Brain microvascular endothelial cell (primary cell): ENCODE data around the gene PHIP.

Experiments
- DNase-seq: peaks from one replicate; pipeline ENCODE4 v3.0.0-alpha.2; 2020
- H3K27ac ChIP-seq: fragments of 250-450 bp; sonication (Bioruptor Pico); 2 replicates; pipeline ENCODE4 v1.5.1; 2020; ENCODE audit warnings: mild to moderate bottlenecking, moderate library complexity
- H3K27me3 ChIP-seq: fragments of 250-450 bp; sonication (Bioruptor Pico); replicated peaks from 2 replicates; pipeline ENCODE4 v1.5.1; 2020; ENCODE audit warnings: mild to moderate bottlenecking
- H3K36me3 ChIP-seq: fragments of 250-450 bp; sonication (Bioruptor Pico); replicated peaks from 2 replicates; pipeline ENCODE4 v1.5.1; 2020; ENCODE audit warnings: mild to moderate bottlenecking
- H3K4me3 ChIP-seq: 2 replicates; pipeline ENCODE4 v1.5.1; 2011; ENCODE audit warnings: low read depth, mild to moderate bottlenecking, control low read depth, low read length, moderate library complexity
- in situ Hi-C: cut with HindIII; loops from 2 replicates; pipeline ENCODE4 v1.10.0; 2017; ENCODE audit warnings: low sequenced_read_pairs, low pct_ligation_motif_present
- TF ChIP-seq, protein P1 (sequence below): IDR thresholded peaks from 2 replicates; pipeline ENCODE4 v1.5.1; 2011; ENCODE audit warnings: low read depth, mild to moderate bottlenecking, moderate library complexity, low read length, control low read depth, inconsistent platforms; ENCODE audit errors: missing control alignments

The PHIP gene

DNA sequence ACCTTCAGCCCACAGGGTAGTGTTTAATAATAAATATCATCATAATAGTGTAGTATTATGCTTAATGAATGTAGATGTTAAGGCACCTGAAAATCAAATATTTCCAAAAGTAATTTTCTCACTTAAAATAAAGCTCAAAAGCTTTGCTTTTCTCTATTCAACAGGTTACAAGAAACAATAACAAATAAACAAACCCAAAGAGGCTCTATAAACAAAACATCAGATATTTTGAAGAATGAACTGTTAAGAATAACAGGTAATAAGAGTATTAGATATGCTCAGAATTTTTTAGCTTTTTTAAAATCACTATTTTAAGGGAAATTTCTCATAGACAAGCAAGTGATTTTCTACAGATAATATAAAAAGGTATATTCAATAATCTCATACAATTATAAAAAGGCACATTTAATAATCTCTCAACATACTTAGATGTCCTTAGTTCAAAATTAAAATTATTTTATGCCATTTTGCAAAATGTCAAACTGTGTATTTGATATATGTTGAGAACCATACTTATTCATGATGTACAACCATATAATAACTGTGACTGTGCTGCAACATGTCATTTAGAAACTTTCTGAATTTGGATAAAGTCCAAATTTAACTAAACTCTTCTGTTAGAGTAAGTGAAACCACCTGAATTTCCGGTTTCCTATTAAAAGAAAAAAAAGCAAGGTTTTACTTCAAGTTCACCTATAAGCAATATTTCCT lies 35.8 kb downstream of the PHIP start:
- H3K27ac ChIP-seq = no peak overlapping the region
- no peak overlapping the region for H3K4me3 ChIP-seq
- no peaks in the 10 kb centered on the region for H3K27me3 ChIP-seq
- in situ Hi-C loops = no loop called here
- H3K36me3 ChIP-seq = no peaks in the 10 kb centered on the region
- no peak for DNase-seq
- TF ChIP-seq, protein P1, sequence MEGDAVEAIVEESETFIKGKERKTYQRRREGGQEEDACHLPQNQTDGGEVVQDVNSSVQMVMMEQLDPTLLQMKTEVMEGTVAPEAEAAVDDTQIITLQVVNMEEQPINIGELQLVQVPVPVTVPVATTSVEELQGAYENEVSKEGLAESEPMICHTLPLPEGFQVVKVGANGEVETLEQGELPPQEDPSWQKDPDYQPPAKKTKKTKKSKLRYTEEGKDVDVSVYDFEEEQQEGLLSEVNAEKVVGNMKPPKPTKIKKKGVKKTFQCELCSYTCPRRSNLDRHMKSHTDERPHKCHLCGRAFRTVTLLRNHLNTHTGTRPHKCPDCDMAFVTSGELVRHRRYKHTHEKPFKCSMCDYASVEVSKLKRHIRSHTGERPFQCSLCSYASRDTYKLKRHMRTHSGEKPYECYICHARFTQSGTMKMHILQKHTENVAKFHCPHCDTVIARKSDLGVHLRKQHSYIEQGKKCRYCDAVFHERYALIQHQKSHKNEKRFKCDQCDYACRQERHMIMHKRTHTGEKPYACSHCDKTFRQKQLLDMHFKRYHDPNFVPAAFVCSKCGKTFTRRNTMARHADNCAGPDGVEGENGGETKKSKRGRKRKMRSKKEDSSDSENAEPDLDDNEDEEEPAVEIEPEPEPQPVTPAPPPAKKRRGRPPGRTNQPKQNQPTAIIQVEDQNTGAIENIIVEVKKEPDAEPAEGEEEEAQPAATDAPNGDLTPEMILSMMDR = no peak

DNA sequence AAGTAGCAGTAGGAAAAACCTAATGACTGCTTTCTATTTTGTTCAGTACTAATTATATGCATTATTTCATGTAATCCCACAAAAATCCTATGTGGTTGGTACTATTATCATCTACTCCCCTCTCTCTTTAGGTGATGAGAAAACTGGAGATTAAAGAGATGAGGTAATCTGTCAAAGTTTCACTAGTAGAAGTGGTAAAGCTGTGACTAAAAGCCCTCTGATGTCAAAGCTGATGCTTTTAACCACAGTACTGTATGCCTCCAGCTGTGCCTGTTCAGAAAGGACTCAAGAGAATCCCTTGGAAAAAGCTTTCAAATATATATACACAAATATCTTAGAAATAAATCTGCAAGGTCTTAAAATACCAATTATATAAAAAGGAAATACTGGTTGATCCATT lies 38.0 kb downstream of the PHIP start:
- no peak overlapping the region for H3K4me3 ChIP-seq
- no peak overlapping the region for H3K27ac ChIP-seq
- peak; percentile 73 for DNase-seq
- TF ChIP-seq, protein P1 = no peak
- H3K36me3 ChIP-seq = no peaks in the 10 kb centered on the region
- in situ Hi-C loops = no loop called here
- no peaks in the 10 kb centered on the region for H3K27me3 ChIP-seq

DNA sequence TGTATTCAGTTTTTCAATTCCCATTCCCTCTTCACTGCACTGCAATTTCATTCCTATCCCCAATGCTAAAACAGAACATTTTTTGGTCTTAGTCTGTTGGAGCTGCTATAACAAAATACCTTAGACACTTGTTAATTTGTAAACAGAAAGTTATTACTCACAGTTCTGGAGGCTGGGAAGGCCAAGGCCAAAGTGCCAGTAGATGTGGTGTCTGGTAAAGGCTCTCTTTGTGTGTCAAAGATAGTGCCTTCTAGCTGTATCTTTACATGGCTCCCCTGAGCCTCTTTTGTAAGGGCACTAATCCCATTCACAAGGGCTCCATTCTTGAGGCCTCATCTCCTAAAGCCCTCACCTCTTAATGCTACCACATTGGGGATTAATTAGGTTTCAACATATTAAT lies 40.0 kb downstream of the PHIP start:
- in situ Hi-C loops = no loop called here
- no peak overlapping the region for H3K27ac ChIP-seq
- DNase-seq = no peak
- H3K27me3 ChIP-seq = no peaks in the 10 kb centered on the region
- TF ChIP-seq, protein P1 = no peak
- H3K36me3 ChIP-seq = no peaks in the 10 kb centered on the region
- no peak overlapping the region for H3K4me3 ChIP-seq

DNA sequence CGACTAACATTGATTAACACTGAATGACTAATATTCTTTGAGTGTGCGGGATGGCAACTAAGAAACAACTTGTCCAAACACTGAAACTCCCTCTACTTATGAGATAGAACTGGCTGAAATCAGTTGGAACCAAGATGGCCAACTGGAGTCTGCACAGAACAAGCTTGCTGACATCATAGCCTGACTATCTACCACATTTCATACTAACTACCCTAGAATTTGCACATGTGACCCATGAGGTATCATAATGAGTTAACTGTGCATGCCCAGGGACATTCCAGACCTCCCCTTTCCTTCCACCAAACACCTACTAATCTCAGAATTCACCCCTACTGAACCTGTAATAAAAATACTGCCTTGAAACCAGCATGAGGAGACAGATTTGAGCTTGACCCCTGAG lies 43.2 kb downstream of the PHIP start:
- no peak for DNase-seq
- Histone ChIP-seq H3K4me3 (no peak overlapping the region), H3K27me3 (no peaks in the 10 kb centered on the region), H3K36me3 (no peaks in the 10 kb centered on the region), H3K27ac (no peak overlapping the region)
- TF ChIP-seq, protein P1 = no peak
- in situ Hi-C loops = no loop called here

DNA sequence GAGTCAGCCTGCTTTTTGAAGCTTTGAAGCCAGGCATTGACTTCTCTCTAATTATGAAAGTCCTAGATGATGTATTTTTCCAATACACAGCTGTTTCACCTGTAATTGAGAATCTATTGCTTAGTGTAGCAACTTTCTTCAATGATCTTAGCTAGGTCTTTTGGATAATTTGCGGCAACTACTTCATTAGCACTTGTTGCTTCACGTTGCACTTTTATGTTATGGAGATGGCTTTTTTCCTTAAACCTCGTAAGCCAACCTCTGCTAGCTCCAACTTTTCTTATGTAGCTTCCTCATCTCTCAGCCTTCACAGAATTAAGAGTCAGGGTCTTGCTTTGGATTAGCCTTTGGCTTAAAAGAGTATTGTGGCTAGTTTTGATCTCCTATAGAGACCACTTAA lies 44.8 kb downstream of the PHIP start:
- no peak overlapping the region for H3K4me3 ChIP-seq
- H3K36me3 ChIP-seq = no peaks in the 10 kb centered on the region
- TF ChIP-seq, protein P1 = no peak
- H3K27me3 ChIP-seq = no peaks in the 10 kb centered on the region
- no peak overlapping the region for H3K27ac ChIP-seq
- no peak for DNase-seq
- in situ Hi-C loops = no loop called here
